Measurements from ENCODE around the gene LETM1. TPM values are rescaled to one million over a fixed set of nuclear protein-coding genes. Genes with fewer than 3 reads are reported as not detected.

Gene LETM1
- total and polyA plus RNA-seq, 2 of the 13 experiments (the other 11 are each of a cell fraction or from before 2014, with no cell fraction given): 9.7 to 41.6 TPM

DNA sequence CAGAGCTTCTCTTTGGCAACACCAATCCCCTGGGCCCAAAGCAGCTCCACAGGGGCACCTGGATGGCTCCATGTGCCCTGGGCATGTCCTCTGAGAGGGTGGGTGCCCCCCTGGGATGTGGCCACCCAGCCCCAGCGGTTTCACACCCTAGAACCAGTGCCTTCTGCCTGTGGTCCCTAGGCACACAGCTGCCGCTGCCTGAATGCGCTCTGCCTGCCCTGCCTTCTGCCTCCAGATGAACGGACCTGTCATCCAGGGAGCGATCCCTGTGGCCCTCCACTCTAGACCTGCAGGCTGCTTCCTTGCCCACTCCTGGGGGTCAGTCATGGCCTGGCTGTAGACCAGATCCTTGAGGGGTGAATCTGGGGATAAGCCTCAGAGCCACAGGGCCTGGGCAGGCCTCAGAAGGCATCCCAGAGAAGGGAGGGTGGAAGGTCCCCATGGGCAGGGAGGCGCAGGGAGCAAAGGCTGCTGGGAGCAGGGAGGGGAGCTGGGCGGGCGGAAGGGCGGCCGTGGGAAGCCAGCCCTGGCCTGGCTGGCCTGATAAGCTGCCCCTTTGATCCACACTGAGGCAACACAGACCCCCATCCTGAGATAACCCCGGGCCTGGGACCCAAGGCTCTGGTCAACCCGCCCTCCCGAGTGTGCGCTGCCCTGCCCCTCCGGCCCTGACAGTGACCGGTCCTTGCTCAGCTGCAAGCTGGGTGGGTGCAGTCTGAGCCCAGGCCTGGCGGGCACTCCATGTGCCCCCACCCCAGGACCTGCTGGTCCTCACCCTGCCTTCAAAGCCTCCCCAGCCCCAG lies 71.0 kb downstream of the LETM1 start (continued):
- TF ChIP-seq DRAP1 (CRISPR knock-in tag; IDR thresholded peaks at IDR 0.05) (peak; percentile 56; the same call in 1 of the 2 replicates), ZNF747 (CRISPR knock-in tag; IDR thresholded peaks at IDR 0.05; ENCODE audit: borderline replicate concordance) (no peak; the same call in 1 of the 2 replicates), POLR2G (IDR thresholded peaks at IDR 0.05; ENCODE audit: low read depth, low read length) (peak; percentile 86), ZC3H13 (CRISPR knock-in tag; IDR thresholded peaks at IDR 0.05) (no peak), NFKBIZ (CRISPR knock-in tag; IDR thresholded peaks at IDR 0.05) (no peak), TRIM22 (IDR thresholded peaks at IDR 0.05) (no peak), SP1 (IDR thresholded peaks at IDR 0.05) (no peak), SP1 (CRISPR knock-in tag; IDR thresholded peaks at IDR 0.05) (no peak), SOX5 (CRISPR knock-in tag; IDR thresholded peaks at IDR 0.05; ENCODE audit: borderline replicate concordance) (peak; percentile 68), CBX5 (CRISPR knock-in tag; IDR thresholded peaks at IDR 0.05; ENCODE audit: borderline replicate concordance) (peak; percentile 17; the same call in 1 of the 2 replicates), CENPBD1 (CRISPR knock-in tag; IDR thresholded peaks at IDR 0.05; ENCODE audit: borderline replicate concordance, low read depth) (no peak), GPBP1L1 (CRISPR knock-in tag; IDR thresholded peaks at IDR 0.05) (no peak), ZBTB7A (CRISPR knock-in tag; IDR thresholded peaks at IDR 0.05) (peak; percentile 97), TRAFD1 (CRISPR knock-in tag; IDR thresholded peaks at IDR 0.05; ENCODE audit: borderline replicate concordance) (no peak), SIX1 (CRISPR knock-in tag; IDR thresholded peaks at IDR 0.05; ENCODE audit: borderline replicate concordance) (no peak), DR1 (CRISPR knock-in tag; IDR thresholded peaks at IDR 0.05) (peak; percentile 51), JUN (CRISPR knock-in tag; IDR thresholded peaks at IDR 0.05) (0 out of 2 replicates have a peak, but pooled peaks have one; percentile 33), ZNF598 (CRISPR knock-in tag; IDR thresholded peaks at IDR 0.05; ENCODE audit: borderline replicate concordance) (peak; percentile 35; the same call in 1 of the 2 replicates), ZNF678 (CRISPR knock-in tag; IDR thresholded peaks at IDR 0.05) (no peak), ZNF367 (CRISPR knock-in tag; IDR thresholded peaks at IDR 0.05; ENCODE audit: borderline replicate concordance) (0 out of 2 replicates have a peak, but pooled peaks have one; percentile 32), ZNF75D (CRISPR knock-in tag; IDR thresholded peaks at IDR 0.05; ENCODE audit: borderline replicate concordance) (no peak), HOXA3 (CRISPR knock-in tag; IDR thresholded peaks at IDR 0.05) (peak; percentile 83), ZNF263 (CRISPR knock-in tag; IDR thresholded peaks at IDR 0.05) (no peak), NR2F2 (IDR thresholded peaks at IDR 0.05; ENCODE audit: borderline replicate concordance, low read depth) (no peak)
- TF ChIP-seq, protein P1, sequence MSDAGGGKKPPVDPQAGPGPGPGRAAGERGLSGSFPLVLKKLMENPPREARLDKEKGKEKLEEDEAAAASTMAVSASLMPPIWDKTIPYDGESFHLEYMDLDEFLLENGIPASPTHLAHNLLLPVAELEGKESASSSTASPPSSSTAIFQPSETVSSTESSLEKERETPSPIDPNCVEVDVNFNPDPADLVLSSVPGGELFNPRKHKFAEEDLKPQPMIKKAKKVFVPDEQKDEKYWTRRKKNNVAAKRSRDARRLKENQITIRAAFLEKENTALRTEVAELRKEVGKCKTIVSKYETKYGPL (CRISPR knock-in tag; IDR thresholded peaks at IDR 0.05): no peak
